Liver (tissue), 9 donors: Measurements from ENCODE around the gene HIPK1. TPM values are rescaled to one million over a fixed set of nuclear protein-coding genes. Genes with fewer than 3 reads are reported as not detected.

ENCODE experiments used
- DNase-seq: peaks from one replicate; pipeline ENCODE4 v3.0.0-alpha.2; 2017; ENCODE audit warnings: low spot score
- H3K27ac ChIP-seq, 2 donors: one replicate each; pipeline ENCODE4 v1.7.0; 2013; ENCODE audit warnings: inconsistent platforms in 2 of 2, low read length in 2 of 2, control low read depth in 1 of 2, low read depth in 1 of 2, mild to moderate bottlenecking in 1 of 2
- H3K27me3 ChIP-seq, 4 donors: one replicate each; pipeline versions ENCODE4 v1.6.1 to v1.7.0; 2013; ENCODE audit warnings: low read length in 3 of 4, inconsistent platforms in 1 of 4, mild to moderate bottlenecking in 1 of 4, moderate library complexity in 1 of 4; ENCODE audit not compliant: control insufficient read depth in 4 of 4, insufficient read depth in 4 of 4
- H3K36me3 ChIP-seq, 4 donors: one replicate each; pipeline versions ENCODE4 v1.6.1 to v1.7.0; 2013; ENCODE audit warnings: low read length in 3 of 4, mild to moderate bottlenecking in 3 of 4, low read depth in 1 of 4, moderate library complexity in 1 of 4; ENCODE audit not compliant: control insufficient read depth in 4 of 4, insufficient read depth in 3 of 4
- H3K4me1 ChIP-seq, 4 donors: one replicate each; pipeline versions ENCODE4 v1.6.1 to v1.7.0; 2013; ENCODE audit warnings: low read length in 3 of 4, mild to moderate bottlenecking in 3 of 4, moderate library complexity in 1 of 4; ENCODE audit not compliant: control insufficient read depth in 4 of 4, insufficient read depth in 4 of 4
- H3K4me3 ChIP-seq, 3 donors: one replicate each; pipeline versions ENCODE4 v1.6.1 to v1.7.0; 2013; ENCODE audit warnings: low read length in 3 of 3, control low read depth in 1 of 3, low read depth in 1 of 3, mild to moderate bottlenecking in 1 of 3
- H3K9ac ChIP-seq, 2 donors: one replicate each; pipeline ENCODE4 v1.7.0; 2013; ENCODE audit warnings: low read length in 2 of 2, mild to moderate bottlenecking in 2 of 2, moderate library complexity in 2 of 2, control low read depth in 1 of 2, low read depth in 1 of 2
- H3K9me3 ChIP-seq, 4 donors: one replicate each; pipeline versions ENCODE4 v1.6.1 to v1.7.0; 2013; ENCODE audit warnings: low read length in 3 of 4; ENCODE audit not compliant: control insufficient read depth in 4 of 4
- ATF3 ChIP-seq: IDR thresholded peaks from 2 replicates; pipeline ENCODE4 v1.6.1; 2016; ENCODE audit warnings: antibody characterized with exemption
- CTCF ChIP-seq: fragments of 150-350 bp; IDR thresholded peaks from 2 replicates; pipeline ENCODE4 v1.5.1; 2017; ENCODE audit warnings: improper control_type of control experiment, low read depth, low read length; ENCODE audit not compliant: missing input control
- EGR1 ChIP-seq, 2 donors: IDR thresholded peaks; 2 replicates each; pipeline ENCODE4 v1.6.1; 2016 to 2018; ENCODE audit warnings: antibody characterized with exemption in 2 of 2, low read depth in 2 of 2
- FOXA1 ChIP-seq: IDR thresholded peaks from 2 replicates; pipeline ENCODE4 v1.6.1; 2016; ENCODE audit warnings: antibody characterized with exemption
- FOXA2 ChIP-seq: IDR thresholded peaks from 2 replicates; pipeline ENCODE4 v1.6.1; 2016; ENCODE audit warnings: antibody characterized with exemption
- GABPA ChIP-seq, 2 donors: IDR thresholded peaks in 1 of 2; conservative IDR thresholded peaks in 1 of 2; 2 replicates each; pipeline ENCODE4 v1.6.1; 2016; ENCODE audit warnings: antibody characterized with exemption in 2 of 2, mild to moderate bottlenecking in 1 of 2, moderate library complexity in 1 of 2
- HNF4A ChIP-seq, 2 donors: conservative IDR thresholded peaks; 2 replicates each; pipeline ENCODE4 v1.6.1; 2016; ENCODE audit warnings: antibody characterized with exemption in 2 of 2, mild to moderate bottlenecking in 2 of 2
- HNF4G ChIP-seq: IDR thresholded peaks from 2 replicates; pipeline ENCODE4 v1.6.1; 2016; ENCODE audit warnings: antibody characterized with exemption
- JUND ChIP-seq, 2 donors: IDR thresholded peaks; 2 replicates each; pipeline ENCODE4 v1.6.1; 2016; ENCODE audit warnings: antibody characterized with exemption in 2 of 2
- MAX ChIP-seq: IDR thresholded peaks from 2 replicates; pipeline ENCODE4 v1.6.1; 2016; ENCODE audit warnings: antibody characterized with exemption
- NR2F2 ChIP-seq: IDR thresholded peaks from 2 replicates; pipeline ENCODE4 v1.6.1; 2016; ENCODE audit warnings: antibody characterized with exemption
- RAD21 ChIP-seq, 2 donors: IDR thresholded peaks; 2 replicates each; pipeline ENCODE4 v1.6.1; 2016; ENCODE audit warnings: antibody characterized with exemption in 2 of 2, mild to moderate bottlenecking in 2 of 2
- REST ChIP-seq: IDR thresholded peaks from 2 replicates; pipeline ENCODE4 v1.6.1; 2016; ENCODE audit warnings: antibody characterized with exemption, mild to moderate bottlenecking
- RXRA ChIP-seq, 2 donors: IDR thresholded peaks; 2 replicates each; pipeline ENCODE4 v1.6.1; 2017 to 2018; ENCODE audit warnings: antibody characterized with exemption in 2 of 2, mild to moderate bottlenecking in 1 of 2
- SP1 ChIP-seq: IDR thresholded peaks from 2 replicates; pipeline ENCODE4 v1.6.1; 2018; ENCODE audit warnings: antibody characterized with exemption, mild to moderate bottlenecking
- TAF1 ChIP-seq: conservative IDR thresholded peaks from 2 replicates; pipeline ENCODE4 v1.6.1; 2016; ENCODE audit warnings: antibody characterized with exemption, mild to moderate bottlenecking
- YY1 ChIP-seq: IDR thresholded peaks from 2 replicates; pipeline ENCODE4 v1.6.1; 2016; ENCODE audit warnings: antibody characterized with exemption, mild to moderate bottlenecking
- ZBTB33 ChIP-seq: IDR thresholded peaks from 2 replicates; pipeline ENCODE4 v1.6.1; 2016; ENCODE audit warnings: antibody characterized with exemption
- WGBS: extraction: QIAGEN DNeasy Blood & Tissue Kit; methylation state at CpG from one replicate; pipeline ENCODE4 v1.1.7; 2013; 5-methylcytosine and 5-hydroxymethylcytosine counted together
- polyA plus RNA-seq, 2 donors: library from polyadenylated mRNA; stranded (reverse) in 1 of 2; unstranded in 1 of 2; fragments of 200-250 nt in 1 of 2; fragments of >200 nt in 1 of 2; fragmentation: Nextera tagmentation in 1 of 2; extraction: Ambion mirVana in 1 of 2; gene quantifications; one replicate each; pipeline versions ENCODE4 v1.2.1 to v1.2.3, GENCODE V29; 2013 to 2015
- total RNA-seq, 2 donors: library from RNA; depleted of rRNA; stranded (reverse); fragments of >200 nt; gene quantifications; one replicate each; pipeline ENCODE4 v1.2.3, GENCODE V29; 2014
- donor health status: healthy.
- donor health status: healthy.
- donor health status: healthy.
- donor health status: healthy.
- donor health status: healthy.

Gene HIPK1
- total and polyA plus RNA-seq, 4 donors: 8.7 to 50.2 (median 15.1) TPM

- no peak overlapping the region for H3K9ac ChIP-seq
- peaks cover 2 to 8% (median 3%) of the 10 kb centered on the region in 4 donors for H3K9me3 ChIP-seq
- H3K27me3 ChIP-seq: no peaks in the 10 kb centered on the region
- H3K4me1 ChIP-seq: no peaks in the 10 kb centered on the region
- WGBS: 87% methylated on average over 2 of the region's 2 CpGs
- no peak overlapping the region for H3K27ac ChIP-seq
- H3K4me3 ChIP-seq: no peak overlapping the region
- DNase-seq: no peak
- no peaks in the 10 kb centered on the region for H3K36me3 ChIP-seq
- TF ChIP-seq SP1 (no peak), CTCF (no peak), TAF1 (no peak), REST (no peak), RXRA (IDR thresholded peaks at IDR 0.05) (no peak), JUND (IDR thresholded peaks at IDR 0.05) (no peak), NR2F2 (no peak), HNF4A (conservative IDR thresholded peaks at IDR 0.05) (no peak), GABPA (IDR thresholded peaks at IDR 0.05 in 1 of 2, conservative IDR thresholded peaks at IDR 0.05 in 1 of 2) (no peak), ATF3 (no peak), ZBTB33 (no peak), YY1 (no peak), FOXA1 (no peak), FOXA2 (no peak)
These were observed 61.4 kb downstream of the HIPK1 start for GRCh38 chr1:113990530-113990929.

- no peak overlapping the region for H3K9ac ChIP-seq
- WGBS: 93% methylated on average over 4 of the region's 4 CpGs
- no peaks in the 10 kb centered on the region for H3K4me1 ChIP-seq
- TF ChIP-seq HNF4A (conservative IDR thresholded peaks at IDR 0.05) (no peak), CTCF (no peak), RAD21 (IDR thresholded peaks at IDR 0.05) (no peak), EGR1 (IDR thresholded peaks at IDR 0.05; ENCODE audit: low read depth in 2 of 2) (no peak), REST (no peak), GABPA (IDR thresholded peaks at IDR 0.05 in 1 of 2, conservative IDR thresholded peaks at IDR 0.05 in 1 of 2) (no peak), HNF4G (no peak), YY1 (no peak), NR2F2 (no peak), ATF3 (no peak), FOXA2 (no peak), MAX (no peak)
These were observed 61.8 kb downstream of the HIPK1 start for GRCh38 chr1:113990961-113991360.

More at GRCh38 chr1:113990961-113991360, 61.8 kb downstream of the HIPK1 start:
- H3K4me3 ChIP-seq: no peak overlapping the region
- H3K36me3 ChIP-seq: no peaks in the 10 kb centered on the region
- H3K27ac ChIP-seq: no peak overlapping the region
- DNase-seq: no peak
- H3K9me3 ChIP-seq: peaks cover 2 to 9% (median 3%) of the 10 kb centered on the region in 4 donors
- H3K27me3 ChIP-seq: no peaks in the 10 kb centered on the region
